GM18502 (cell line): ENCODE data around the gene KLRD1.
"Not testable (repeated sequence)": the region's sequence is repeated elsewhere in the genome, so short reads cannot be mapped to it uniquely, and the experiment has no call there.

Source experiments
- ATAC-seq: cut with Tn5 transposase; IDR thresholded peaks from one replicate; pipeline ENCODE4 v1.9.1; 2021; ENCODE audit warnings: mild to moderate bottlenecking; ENCODE audit not compliant: unreplicated experiment, poor library complexity

KLRD1 gene

GRCh38 chr12:10336196-10336595 is 28.5 kb downstream of the KLRD1 start:
- ATAC-seq, result not testable (repeated sequence)

- ATAC-seq, result not testable (repeated sequence)
Measured at GRCh38 chr12:10338470-10338869, 30.8 kb downstream of the KLRD1 start.

- no peak for ATAC-seq
Measured at GRCh38 chr12:10339053-10339840, 31.6 kb downstream of the KLRD1 start.

- not testable (repeated sequence) for ATAC-seq
Measured at GRCh38 chr12:10340946-10341345, 33.3 kb downstream of the KLRD1 start.

- ATAC-seq, result no peak
Measured at GRCh38 chr12:10341892-10342509, 34.3 kb downstream of the KLRD1 start.

- not testable (repeated sequence) for ATAC-seq
Measured at GRCh38 chr12:10351457-10351856, 43.8 kb downstream of the KLRD1 start.

- ATAC-seq, result no peak
Measured at GRCh38 chr12:10354071-10354470, 46.4 kb downstream of the KLRD1 start.

GRCh38 chr12:10354502-10354901 is 46.8 kb downstream of the KLRD1 start:
- ATAC-seq, result no peak

- no peak for ATAC-seq
Measured at GRCh38 chr12:10358131-10358530, 50.5 kb downstream of the KLRD1 start.

- ATAC-seq, result no peak
Measured at GRCh38 chr12:10358969-10359368, 51.3 kb downstream of the KLRD1 start.

GRCh38 chr12:10361084-10361483 is 53.4 kb downstream of the KLRD1 start:
- ATAC-seq, result no peak

GRCh38 chr12:10361622-10362021 is 54.0 kb downstream of the KLRD1 start:
- ATAC-seq, result no peak

GRCh38 chr12:10362325-10362724 is 54.7 kb downstream of the KLRD1 start:
- no peak for ATAC-seq

- ATAC-seq, result no peak
Measured at GRCh38 chr12:10362828-10363657, 55.4 kb downstream of the KLRD1 start.

GRCh38 chr12:10363658-10363913 is 55.9 kb downstream of the KLRD1 start:
- no peak for ATAC-seq

- peak; percentile 91 for ATAC-seq
Measured at GRCh38 chr12:10363914-10364814, 56.5 kb downstream of the KLRD1 start.

- ATAC-seq, result peak; percentile 67
Measured at GRCh38 chr12:10364815-10365622, 57.3 kb downstream of the KLRD1 start.

- no peak for ATAC-seq
Measured at GRCh38 chr12:10365696-10366405, 58.2 kb downstream of the KLRD1 start.

GRCh38 chr12:10366875-10367274 is 59.2 kb downstream of the KLRD1 start:
- no peak for ATAC-seq
